Astrocyte (in vitro differentiated cells and primary cell): ENCODE results near the gene CD82. TPM values are rescaled to one million over a fixed set of nuclear protein-coding genes. Genes with fewer than 3 reads are reported as not detected.

Experiments
- DNase-seq: peaks from one replicate; pipeline ENCODE4 v3.0.0-alpha.2; 2010; ENCODE audit warnings: low read depth
- FAIRE-seq: peaks from 2 replicates; lab custom pipeline; 2011; peaks lifted over from hg19 to GRCh38; lab: Jason Lieb, UNC
- H2AFZ ChIP-seq: 2 replicates; pipeline ENCODE4 v1.6.0; 2012; ENCODE audit warnings: low read depth, low read length, inconsistent platforms
- H3K27ac ChIP-seq: 2 replicates; pipeline ENCODE4 v1.5.1; 2011; ENCODE audit warnings: low read depth, low read length, inconsistent platforms
- H3K27me3 ChIP-seq: 2 replicates; pipeline ENCODE4 v1.6.0; 2011; ENCODE audit warnings: low read length, inconsistent platforms; ENCODE audit not compliant: insufficient read depth
- H3K36me3 ChIP-seq: 2 replicates; pipeline ENCODE4 v1.5.1; 2011; ENCODE audit warnings: low read length, inconsistent platforms; ENCODE audit not compliant: insufficient read depth
- H3K4me1 ChIP-seq: 2 replicates; pipeline ENCODE4 v1.5.1; 2011; ENCODE audit warnings: low read length, inconsistent platforms; ENCODE audit not compliant: insufficient read depth
- H3K4me2 ChIP-seq: 2 replicates; pipeline ENCODE4 v1.6.0; 2012; ENCODE audit warnings: low read length, inconsistent platforms
- H3K4me3 ChIP-seq: 2 replicates; pipeline ENCODE4 v1.5.1; 2011; ENCODE audit warnings: low read depth, mild to moderate bottlenecking, low read length, inconsistent platforms; ENCODE audit not compliant: insufficient read depth
- H3K79me2 ChIP-seq: 2 replicates; pipeline ENCODE4 v1.6.0; 2012; ENCODE audit warnings: mild to moderate bottlenecking, low read length, inconsistent platforms; ENCODE audit not compliant: insufficient read depth
- H3K9ac ChIP-seq: 2 replicates; pipeline ENCODE4 v1.6.0; 2012; ENCODE audit warnings: mild to moderate bottlenecking, low read length, inconsistent platforms
- H3K9me3 ChIP-seq: 2 replicates; pipeline ENCODE4 v1.5.1; 2012; ENCODE audit warnings: low read depth, mild to moderate bottlenecking, low read length, inconsistent platforms; ENCODE audit not compliant: insufficient read depth
- H4K20me1 ChIP-seq: 2 replicates; pipeline ENCODE4 v1.6.0; 2012; ENCODE audit warnings: low read length, inconsistent platforms; ENCODE audit not compliant: insufficient read depth
- H3K27ac Mint-ChIP-seq: one replicate; pipeline ENCODE4 v1.8.0; 2021; ENCODE audit warnings: mild to moderate bottlenecking, mixed read lengths; ENCODE audit not compliant: unreplicated experiment
- H3K27me3 Mint-ChIP-seq: one replicate; pipeline ENCODE4 v1.8.0; 2021; ENCODE audit warnings: low read depth, mixed read lengths; ENCODE audit not compliant: unreplicated experiment
- H3K36me3 Mint-ChIP-seq: one replicate; pipeline ENCODE4 v1.8.0; 2021; ENCODE audit warnings: low read depth, mixed read lengths; ENCODE audit not compliant: unreplicated experiment
- H3K4me1 Mint-ChIP-seq: one replicate; pipeline ENCODE4 v1.8.0; 2021; ENCODE audit warnings: low read depth, mixed read lengths; ENCODE audit not compliant: unreplicated experiment
- H3K4me3 Mint-ChIP-seq: one replicate; pipeline ENCODE4 v1.8.0; 2021; ENCODE audit warnings: mild to moderate bottlenecking, moderate library complexity, mixed read lengths; ENCODE audit not compliant: unreplicated experiment
- H3K9me3 Mint-ChIP-seq: one replicate; pipeline ENCODE4 v1.8.0; 2021; ENCODE audit warnings: mild to moderate bottlenecking, mixed read lengths; ENCODE audit not compliant: unreplicated experiment
- CTCF ChIP-seq: IDR thresholded peaks from 2 replicates; pipeline ENCODE4 v1.5.1; 2011; ENCODE audit warnings: low read depth, mild to moderate bottlenecking, inconsistent platforms, low read length, moderate library complexity; ENCODE audit not compliant: insufficient read depth
- EZH2 ChIP-seq: IDR thresholded peaks from 2 replicates; pipeline ENCODE4 v1.6.1; 2012; ENCODE audit warnings: mild to moderate bottlenecking, low read length, inconsistent platforms; ENCODE audit not compliant: insufficient read depth
- total RNA-seq: library from RNA; stranded (reverse); gene quantifications from 2 replicates; pipeline ENCODE4 v1.2.1, GENCODE V29; 2021

Gene CD82
- total RNA-seq, 1 donor from 2014 or later = 74.5 TPM

- no peak overlapping the region for H3K4me2 ChIP-seq
- H3K79me2 ChIP-seq = no peaks in the 10 kb centered on the region
- no peak overlapping the region for H3K9ac ChIP-seq
- H3K27ac ChIP-seq = no peak overlapping the region
- peaks cover 3% of the 10 kb centered on the region for H3K9me3 ChIP-seq
- H3K4me3 ChIP-seq = no peak overlapping the region
- no peaks in the 10 kb centered on the region for H3K36me3 Mint-ChIP-seq
- no peaks in the 10 kb centered on the region for H3K27me3 ChIP-seq
- peaks cover 2% of the 10 kb centered on the region for H3K9me3 Mint-ChIP-seq
- no peaks in the 10 kb centered on the region for H4K20me1 ChIP-seq
- peaks cover 35% of the 10 kb centered on the region for H3K27me3 Mint-ChIP-seq
- no peaks in the 10 kb centered on the region for H3K4me1 ChIP-seq
- no peaks in the 10 kb centered on the region for H3K36me3 ChIP-seq
- no peak overlapping the region for H3K4me3 Mint-ChIP-seq
- no peaks in the 10 kb centered on the region for H3K4me1 Mint-ChIP-seq
- no peak overlapping the region for H3K27ac Mint-ChIP-seq
- DNase-seq (no peak), FAIRE-seq (no peak)
- TF ChIP-seq CTCF (no peak), EZH2 (no peak)
- H2AFZ ChIP-seq = no peak overlapping the region
Observed at GRCh38 chr11:44533921-44534711, 31.3 kb upstream of the CD82 start.

GRCh38 chr11:44535191-44535980, 30.1 kb upstream of the CD82 start:
- DNase-seq (no peak), FAIRE-seq (no peak)
- H2AFZ ChIP-seq = no peak overlapping the region
- H3K27ac Mint-ChIP-seq = no peak overlapping the region
- H3K27ac ChIP-seq = no peak overlapping the region
- peaks cover 2% of the 10 kb centered on the region for H3K9me3 Mint-ChIP-seq
- no peaks in the 10 kb centered on the region for H3K36me3 ChIP-seq
- H3K9ac ChIP-seq = no peak overlapping the region
- peaks cover 31% of the 10 kb centered on the region for H3K27me3 Mint-ChIP-seq
- no peaks in the 10 kb centered on the region for H4K20me1 ChIP-seq
- no peaks in the 10 kb centered on the region for H3K36me3 Mint-ChIP-seq
- H3K4me1 ChIP-seq = no peaks in the 10 kb centered on the region
- H3K4me3 Mint-ChIP-seq = no peak overlapping the region
- no peak overlapping the region for H3K4me3 ChIP-seq
- no peaks in the 10 kb centered on the region for H3K79me2 ChIP-seq
- peaks cover 3% of the 10 kb centered on the region for H3K9me3 ChIP-seq
- TF ChIP-seq CTCF (no peak), EZH2 (no peak)
- no peaks in the 10 kb centered on the region for H3K4me1 Mint-ChIP-seq
- no peak overlapping the region for H3K4me2 ChIP-seq
- no peaks in the 10 kb centered on the region for H3K27me3 ChIP-seq
